ENCODE measurements around the gene ACOX3.
"Not testable (repeated sequence)": the region's sequence is repeated elsewhere in the genome, so short reads cannot be mapped to it uniquely, and the experiment has no call there.

The ACOX3 gene

GRCh38 chr4:8349664-8350236 lies 90.8 kb downstream of the ACOX3 start:
- DNase-seq, result no peak

GRCh38 chr4:8349236-8349635 lies 91.3 kb downstream of the ACOX3 start:
- not testable (repeated sequence) for DNase-seq

- DNase-seq, result no peak
Measured at GRCh38 chr4:8348071-8348470, 92.5 kb downstream of the ACOX3 start.

GRCh38 chr4:8347660-8348059 lies 92.9 kb downstream of the ACOX3 start:
- no peak for DNase-seq

- no peak for DNase-seq
Measured at GRCh38 chr4:8346838-8347605, 93.5 kb downstream of the ACOX3 start.

GRCh38 chr4:8345946-8346814 lies 94.3 kb downstream of the ACOX3 start:
- no peak for DNase-seq

- DNase-seq, result no peak
Measured at GRCh38 chr4:8345053-8345945, 95.2 kb downstream of the ACOX3 start.

GRCh38 chr4:8344377-8344776 lies 96.1 kb downstream of the ACOX3 start:
- DNase-seq, result no peak

GRCh38 chr4:8343967-8344331 lies 96.6 kb downstream of the ACOX3 start:
- DNase-seq, result no peak

- DNase-seq, result no peak
Measured at GRCh38 chr4:8343262-8343966, 97.1 kb downstream of the ACOX3 start.

GRCh38 chr4:8342651-8343261 lies 97.8 kb downstream of the ACOX3 start:
- no peak for DNase-seq

GRCh38 chr4:8341691-8342090 lies 98.8 kb downstream of the ACOX3 start:
- no peak for DNase-seq

- not testable (repeated sequence) for DNase-seq
Measured at GRCh38 chr4:8341281-8341680, 99.2 kb downstream of the ACOX3 start.

GRCh38 chr4:8340781-8341241 lies 99.7 kb downstream of the ACOX3 start:
- no peak for DNase-seq

GRCh38 chr4:8338351-8338961 lies 102.1 kb downstream of the ACOX3 start:
- no peak for DNase-seq

GRCh38 chr4:8336412-8337075 lies 104.0 kb downstream of the ACOX3 start:
- DNase-seq, result no peak

GRCh38 chr4:8335848-8336247 lies 104.7 kb downstream of the ACOX3 start:
- no peak for DNase-seq

- no peak for DNase-seq
Measured at GRCh38 chr4:8334786-8335460, 105.6 kb downstream of the ACOX3 start.

GRCh38 chr4:8333726-8334460 lies 106.6 kb downstream of the ACOX3 start:
- DNase-seq, result no peak

Measured in NCI-H510A treated with DMSO at 0.1 percent for 48 hours (cell line).